Ovary (tissue), 9 donors: ENCODE results near the gene ZNF273. TPM values are rescaled to one million over a fixed set of nuclear protein-coding genes. Genes with fewer than 3 reads are reported as not detected.
A peak's percentile ranks its signal among the peaks of the same experiment; 100 is the strongest.
"Not testable (repeated sequence)": the region's sequence is repeated elsewhere in the genome, so short reads cannot be mapped to it uniquely, and the experiment has no call there.

Source experiments
- DNase-seq, 5 donors: peaks; one replicate each; pipeline ENCODE4 v3.0.0-alpha.2; 2019 to 2020
- H3K27ac ChIP-seq, 2 donors: fragments of 200-600 bp; one replicate each; pipeline versions ENCODE4 v1.5.1 to v1.8.0; 2019 to 2022
- H3K27me3 ChIP-seq: fragments of 200-600 bp; one replicate; pipeline ENCODE4 v1.8.0; 2022
- H3K36me3 ChIP-seq: fragments of 200-600 bp; sonication (generic); one replicate; pipeline ENCODE4 v1.5.1; 2019
- H3K4me1 ChIP-seq: one replicate; pipeline ENCODE4 v1.8.1; 2013; ENCODE audit warnings: mild to moderate bottlenecking, moderate library complexity; ENCODE audit not compliant: insufficient read depth
- H3K4me3 ChIP-seq: fragments of 200-600 bp; sonication (generic); one replicate; pipeline ENCODE4 v1.5.1; 2017
- H3K9me3 ChIP-seq, 2 donors: fragments of 200-600 bp in 1 of 2; sonication (generic) in 1 of 2; one replicate each; pipeline versions ENCODE4 v1.5.1 to v1.8.1; 2013 to 2019; ENCODE audit warnings: mild to moderate bottlenecking in 1 of 2, moderate library complexity in 1 of 2
- EP300 ChIP-seq: sonication (generic); formaldehyde crosslinking; IDR thresholded peaks from one replicate; pipeline ENCODE4 v1.6.1; 2017; ENCODE audit warnings: antibody characterized with exemption
- POLR2A ChIP-seq: fragments of 450-650 bp; IDR thresholded peaks from one replicate; pipeline ENCODE4 v1.6.1; 2017; ENCODE audit warnings: antibody characterized with exemption, mild to moderate bottlenecking, moderate library complexity
- WGBS, 3 donors: extraction: QIAGEN DNeasy Blood & Tissue Kit in 1 of 3; methylation state at CpG; one replicate each; pipeline versions ENCODE4 v1.1.5 to v1.1.7; 2013 to 2017; 5-methylcytosine and 5-hydroxymethylcytosine counted together
- intact Hi-C, 4 donors: fragments of 100-400 bp; cut with DNase I; formaldehyde crosslinking; loops; one replicate each; pipeline versions ENCODE4 v1.11.0 to v1.15.1; 2022 to 2023
- polyA plus RNA-seq, 2 donors: library from polyadenylated mRNA; stranded (reverse); fragments of 200-250 nt in 1 of 2; fragments of 350-450 nt in 1 of 2; fragmentation: Illumina TruSeq in 1 of 2; extraction: RNeasy Lipid Tissue Mini Kit (QIAGEN cat#74804) in 1 of 2; gene quantifications; one replicate each; pipeline ENCODE4 v1.2.3, GENCODE V29; 2013 to 2014
- total RNA-seq, 7 donors: library from RNA; depleted of rRNA in 2 of 7; stranded (reverse); fragments of >200 nt in 2 of 7; fragmentation: NEBNext Ultra II Directional in 3 of 7; extraction: Animal tissue kit (Norgen Biotek cat#: 25700) in 3 of 7; gene quantifications; one replicate each; pipeline versions ENCODE4 v1.1.0 to v1.2.4, GENCODE V29; 2016 to 2023
- TF ChIP-seq, protein P1 (sequence below), 3 donors: fragments of 450-650 bp in 2 of 3; fragments of 200-600 bp in 1 of 3; IDR thresholded peaks; one replicate each; pipeline versions ENCODE4 v1.5.1 to v1.8.0; 2016 to 2022; ENCODE audit warnings: antibody characterized with exemption in 3 of 3, mild to moderate bottlenecking in 1 of 3
- donor health status: DM: no; HTN: no; CAD: no; lungs with moderate emphysema.
- donor health status: DM: no; HTN: no; CAD: no.
- donor health status: Bipolar disorder and iron deficiency.
- donor health status: DM: yes; HTN: yes; CAD: no.
- donor health status: DM: no; HTN: no; CAD: no.
- donor health status: DM: yes; HTN: yes; CAD: no.

The ZNF273 gene
- total and polyA plus RNA-seq, 9 donors, result 4.4 to 13.0 (median 6.6) TPM

DNA sequence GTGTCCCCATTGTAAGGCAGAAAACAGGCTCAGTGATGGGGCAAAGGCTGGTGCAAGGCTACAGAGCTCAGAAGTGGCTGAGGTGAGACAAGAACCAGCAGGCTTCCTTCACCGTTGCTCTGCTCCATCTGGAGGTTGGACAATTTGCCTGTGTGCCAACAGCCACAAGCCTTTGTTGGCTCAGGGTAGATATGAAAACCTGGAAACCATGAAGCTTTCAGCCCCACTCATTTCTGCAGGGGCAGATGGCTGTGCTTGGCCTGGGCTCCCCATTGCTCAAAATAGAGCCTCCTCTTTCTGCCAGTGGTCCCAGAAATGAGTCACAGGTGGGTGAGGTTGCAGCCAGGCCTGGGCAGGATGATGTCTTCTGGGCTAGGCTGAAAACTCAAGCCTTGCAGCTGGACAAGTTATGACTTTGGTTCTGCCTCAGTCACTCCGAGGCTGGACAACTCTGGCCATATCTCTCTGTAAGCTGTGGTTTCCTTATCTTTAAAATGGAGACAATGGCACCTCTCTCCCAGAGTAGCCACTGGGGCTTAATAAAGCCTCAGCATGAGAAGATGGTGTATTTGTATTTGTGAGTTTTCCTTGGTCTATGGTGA lies 12.2 kb upstream of the ZNF273 start:
- Histone ChIP-seq H3K36me3 (no peaks in the 10 kb centered on the region), H3K27me3 (no peaks in the 10 kb centered on the region), H3K9me3 (no peaks in the 10 kb centered on the region), H3K4me1 (peaks cover 11% of the 10 kb centered on the region), H3K27ac (no peak overlapping the region), H3K4me3 (no peak overlapping the region)
- intact Hi-C loops, result no loop called here
- 46 to 61% (median 49%) methylated on average over 2 of the region's 2 CpGs for WGBS, 3 donors
- DNase-seq, result no peak
- TF ChIP-seq, protein P1, sequence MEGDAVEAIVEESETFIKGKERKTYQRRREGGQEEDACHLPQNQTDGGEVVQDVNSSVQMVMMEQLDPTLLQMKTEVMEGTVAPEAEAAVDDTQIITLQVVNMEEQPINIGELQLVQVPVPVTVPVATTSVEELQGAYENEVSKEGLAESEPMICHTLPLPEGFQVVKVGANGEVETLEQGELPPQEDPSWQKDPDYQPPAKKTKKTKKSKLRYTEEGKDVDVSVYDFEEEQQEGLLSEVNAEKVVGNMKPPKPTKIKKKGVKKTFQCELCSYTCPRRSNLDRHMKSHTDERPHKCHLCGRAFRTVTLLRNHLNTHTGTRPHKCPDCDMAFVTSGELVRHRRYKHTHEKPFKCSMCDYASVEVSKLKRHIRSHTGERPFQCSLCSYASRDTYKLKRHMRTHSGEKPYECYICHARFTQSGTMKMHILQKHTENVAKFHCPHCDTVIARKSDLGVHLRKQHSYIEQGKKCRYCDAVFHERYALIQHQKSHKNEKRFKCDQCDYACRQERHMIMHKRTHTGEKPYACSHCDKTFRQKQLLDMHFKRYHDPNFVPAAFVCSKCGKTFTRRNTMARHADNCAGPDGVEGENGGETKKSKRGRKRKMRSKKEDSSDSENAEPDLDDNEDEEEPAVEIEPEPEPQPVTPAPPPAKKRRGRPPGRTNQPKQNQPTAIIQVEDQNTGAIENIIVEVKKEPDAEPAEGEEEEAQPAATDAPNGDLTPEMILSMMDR (IDR thresholded peaks at IDR 0.05), result no peak
- TF ChIP-seq POLR2A (no peak), EP300 (no peak)

DNA sequence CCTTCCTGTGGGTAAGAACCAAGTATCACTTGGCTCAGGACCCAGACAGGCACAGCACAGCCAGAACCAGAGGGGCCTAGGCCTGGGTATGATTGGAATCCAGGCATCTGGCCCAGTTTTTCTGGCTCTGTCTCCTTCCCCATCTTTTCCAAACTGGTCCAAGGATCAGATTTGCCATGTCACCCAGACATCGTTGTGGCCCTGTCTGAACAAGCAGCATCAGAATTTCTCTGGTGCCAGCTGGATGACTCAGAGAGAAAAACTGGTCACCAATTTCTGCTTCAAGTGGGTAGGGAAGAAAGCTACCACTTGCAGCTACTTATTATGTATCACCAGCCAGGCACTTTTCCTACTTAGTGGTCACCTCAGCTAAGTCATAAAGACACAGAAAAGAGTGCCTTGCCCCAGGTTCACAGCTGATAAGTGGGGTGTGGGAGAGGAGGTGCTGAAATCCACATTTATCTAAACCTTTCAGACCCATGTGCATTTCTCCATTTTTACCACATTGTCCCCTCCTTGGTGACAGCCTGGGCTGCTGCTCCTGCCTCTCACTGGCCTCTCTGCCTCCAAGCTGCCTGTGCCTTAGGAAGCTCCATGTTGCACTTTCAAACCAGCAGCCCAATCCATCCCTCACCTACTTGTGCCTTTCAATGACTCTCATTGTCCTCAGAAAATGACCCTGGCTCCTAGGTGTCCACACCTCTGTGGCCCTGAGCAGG lies 11.6 kb upstream of the ZNF273 start:
- DNase-seq, H3K9me3 ChIP-seq, H3K27me3 ChIP-seq, intact Hi-C loops, H3K27ac ChIP-seq, H3K36me3 ChIP-seq, H3K4me3 ChIP-seq: not testable (repeated sequence)
- 48 to 67% (median 54%) methylated on average over 1 of the region's 1 CpG for WGBS, 3 donors
- peaks cover 11% of the 10 kb centered on the region for H3K4me1 ChIP-seq

DNA sequence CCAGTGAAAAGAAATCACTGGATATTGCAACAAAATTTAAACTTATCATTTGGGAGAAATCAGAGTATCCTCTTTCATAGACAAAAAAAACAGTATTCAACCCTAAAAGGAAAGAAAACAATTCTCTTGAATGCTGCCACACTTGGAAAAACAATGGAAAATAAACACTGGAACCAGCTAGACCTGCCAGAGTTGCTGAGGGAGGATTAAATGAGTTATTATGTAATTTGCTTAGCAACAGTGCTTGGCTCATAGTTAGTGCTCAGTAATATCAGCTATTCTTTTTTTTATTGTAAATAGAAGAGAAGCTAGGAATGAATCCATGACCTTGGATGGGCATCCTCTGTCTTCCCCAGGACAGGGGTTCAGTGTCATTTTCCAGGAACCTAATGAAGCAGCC lies 11.0 kb upstream of the ZNF273 start:
- Histone ChIP-seq H3K4me3 (no peak overlapping the region), H3K27me3 (no peaks in the 10 kb centered on the region), H3K27ac (no peak overlapping the region), H3K36me3 (no peaks in the 10 kb centered on the region), H3K4me1 (peaks cover 11% of the 10 kb centered on the region), H3K9me3 (no peaks in the 10 kb centered on the region)
- TF ChIP-seq POLR2A (no peak), EP300 (no peak)
- TF ChIP-seq, protein P1 (IDR thresholded peaks at IDR 0.05), result no peak
- intact Hi-C loops, result no loop called here
- no peak for DNase-seq

DNA sequence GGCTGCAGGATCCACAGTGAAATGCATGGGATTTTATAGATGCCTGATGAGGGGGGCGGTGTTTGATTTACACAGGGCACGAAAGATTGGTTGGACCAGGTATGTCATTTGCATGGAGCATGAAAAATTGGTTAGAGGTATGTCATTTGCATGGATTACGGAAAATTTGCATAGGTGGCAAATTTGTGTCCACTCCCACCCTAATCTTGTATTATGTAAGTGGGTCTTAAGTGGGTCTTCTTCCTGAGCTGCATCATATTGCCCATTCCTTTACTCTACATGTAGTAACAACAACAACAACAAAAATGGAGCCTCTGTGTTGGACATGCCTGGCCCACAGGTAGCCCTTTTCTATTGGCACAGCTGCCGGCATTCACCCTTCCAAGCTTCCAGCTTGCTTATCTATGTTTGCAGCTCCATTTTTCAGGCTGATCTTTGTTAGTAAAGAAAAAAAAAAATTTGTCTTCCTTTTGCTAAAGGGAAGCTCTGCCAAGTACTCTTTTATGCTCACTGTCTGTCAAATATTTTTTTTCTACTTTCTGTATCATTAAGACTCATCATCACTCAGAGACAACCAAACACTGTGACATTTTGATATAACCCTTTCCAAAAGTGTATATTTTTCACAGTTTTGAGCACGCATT lies 10.3 kb upstream of the ZNF273 start:
- Histone ChIP-seq H3K9me3 (no peaks in the 10 kb centered on the region), H3K27me3 (no peaks in the 10 kb centered on the region), H3K4me3 (no peak overlapping the region), H3K4me1 (peaks cover 11% of the 10 kb centered on the region), H3K27ac (no peak overlapping the region), H3K36me3 (no peaks in the 10 kb centered on the region)
- DNase-seq, result no peak
- WGBS, 3 donors, result 74 to 78% (median 74%) methylated on average over 5 of the region's 5 CpGs
- intact Hi-C loops, result no loop called here
- no peak for TF ChIP-seq POLR2A
- no peak for TF ChIP-seq EP300
- TF ChIP-seq, protein P1 (IDR thresholded peaks at IDR 0.05), result no peak

DNA sequence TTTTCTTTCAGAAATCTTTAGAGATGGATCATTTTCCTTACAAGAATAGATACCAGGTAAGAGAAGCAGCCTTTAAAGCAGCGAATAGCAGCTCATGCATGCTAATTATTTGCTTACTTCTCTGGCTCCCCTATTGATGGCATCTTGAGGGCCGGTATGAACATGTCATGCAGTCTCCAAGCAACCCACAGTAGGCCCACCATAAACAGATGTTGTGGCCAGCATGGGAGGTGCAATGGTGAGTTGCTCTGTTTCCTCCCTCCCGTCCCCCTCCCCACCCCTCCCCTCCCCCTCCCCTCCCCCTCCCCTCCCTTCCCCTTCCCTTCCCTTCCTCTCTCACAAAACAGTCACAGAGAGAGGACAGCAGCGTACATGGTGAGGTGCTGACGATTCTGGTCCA lies 9.7 kb upstream of the ZNF273 start:
- Histone ChIP-seq H3K27me3 (no peaks in the 10 kb centered on the region), H3K36me3 (no peaks in the 10 kb centered on the region), H3K4me1 (peaks cover 8% of the 10 kb centered on the region), H3K4me3 (no peak overlapping the region), H3K9me3 (no peaks in the 10 kb centered on the region), H3K27ac (no peak overlapping the region)
- DNase-seq, result no peak
- intact Hi-C loops, result no loop called here
- WGBS, 3 donors, result 44 to 67% (median 66%) methylated on average over 5 of the region's 5 CpGs
- TF ChIP-seq, protein P1 (IDR thresholded peaks at IDR 0.05), result no peak
- no peak for TF ChIP-seq EP300
- TF ChIP-seq POLR2A, result no peak

DNA sequence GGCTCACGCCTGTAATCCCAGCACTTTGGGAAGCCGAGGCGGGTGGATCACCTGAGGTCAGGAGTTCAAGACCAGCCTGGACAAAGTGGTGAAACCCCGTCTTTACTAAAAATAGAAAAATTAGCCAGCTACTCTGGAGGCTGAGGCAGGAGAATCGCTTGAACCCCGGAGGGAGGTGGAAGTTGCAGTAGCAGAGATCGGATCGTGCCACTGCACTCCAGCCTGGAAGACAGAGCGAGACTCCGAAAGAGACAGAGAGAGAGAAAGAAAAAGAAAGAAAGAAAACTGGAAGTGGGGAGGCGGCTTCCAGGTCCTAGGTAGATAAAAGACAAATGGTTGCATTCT lies 640 bp upstream of the ZNF273 start:
- DNase-seq, H3K27ac ChIP-seq, H3K27me3 ChIP-seq, H3K4me1 ChIP-seq, H3K36me3 ChIP-seq, intact Hi-C loops, H3K9me3 ChIP-seq: not testable (repeated sequence)
- peak overlapping the region; percentile 58 for H3K4me3 ChIP-seq
- WGBS, 3 donors, result 36 to 56% (median 51%) methylated on average over 11 of the region's 11 CpGs
